ES-I3 (cell line): ENCODE measurements around the gene UBL4B.

Experiments used
- H3K36me3 ChIP-seq: 2 replicates; pipeline ENCODE4 v1.6.1; 2013; ENCODE audit warnings: mild to moderate bottlenecking, low read length, control low read depth, moderate library complexity; ENCODE audit not compliant: insufficient read depth
- H3K4me1 ChIP-seq: 2 replicates; pipeline ENCODE4 v1.6.1; 2013; ENCODE audit warnings: mild to moderate bottlenecking, control low read depth, low read length; ENCODE audit not compliant: insufficient read depth
- H3K9ac ChIP-seq: 2 replicates; pipeline ENCODE4 v1.6.1; 2013; ENCODE audit warnings: low read depth, mild to moderate bottlenecking, low read length, moderate library complexity
- H3K9me3 ChIP-seq: 2 replicates; pipeline ENCODE4 v1.6.1; 2013; ENCODE audit warnings: mild to moderate bottlenecking, low read length, moderate library complexity; ENCODE audit not compliant: control insufficient read depth, insufficient read depth

UBL4B gene

GRCh38 chr1:110144366-110144765, 32.1 kb downstream of the UBL4B start:
- Histone ChIP-seq H3K36me3 (no peaks in the 10 kb centered on the region), H3K9ac (no peak overlapping the region), H3K4me1 (no peaks in the 10 kb centered on the region), H3K9me3 (no peaks in the 10 kb centered on the region)

DNA sequence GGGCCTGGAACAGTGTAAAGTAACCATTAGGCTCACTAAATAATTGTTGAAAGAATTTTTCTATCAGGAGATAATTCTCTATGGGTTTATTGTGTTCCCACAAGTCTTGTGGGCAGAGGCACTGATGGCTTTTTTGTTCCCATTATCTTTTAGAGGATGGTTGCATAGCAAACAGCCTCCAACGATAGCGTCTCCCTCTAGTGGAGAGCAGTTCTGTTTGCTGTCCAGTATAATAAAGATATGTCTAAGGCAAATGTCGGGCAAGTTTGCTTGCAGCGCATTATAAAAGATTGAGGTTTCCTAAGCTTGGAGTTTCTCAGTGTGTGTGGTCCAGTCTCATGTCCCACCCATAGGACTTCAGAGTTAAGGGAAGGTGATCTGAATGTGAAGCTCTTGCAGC, 36.7 kb downstream of the UBL4B start:
- Histone ChIP-seq H3K9me3 (no peaks in the 10 kb centered on the region), H3K36me3 (no peaks in the 10 kb centered on the region; the same call in 1 of the 2 replicates), H3K4me1 (no peaks in the 10 kb centered on the region), H3K9ac (no peak overlapping the region)

- no peaks in the 10 kb centered on the region; the same call in 1 of the 2 replicates for H3K36me3 ChIP-seq
- no peaks in the 10 kb centered on the region for H3K4me1 ChIP-seq
- H3K9me3 ChIP-seq = no peaks in the 10 kb centered on the region
- H3K9ac ChIP-seq = peak within 1 kb of the TSS; percentile 51; the same call in 1 of the 2 replicates
These were observed 38.3 kb downstream of the UBL4B start, which contains the start of gene SLC6A17 for GRCh38 chr1:110150330-110151174. Gene SLC6A17, plus strand, starts transcription at chr1:110150494. Its CDS starts 16,436 bp downstream, at chr1:110166930.

- H3K4me1 ChIP-seq = no peaks in the 10 kb centered on the region
- H3K36me3 ChIP-seq = no peaks in the 10 kb centered on the region; the same call in 1 of the 2 replicates
- H3K9me3 ChIP-seq = no peaks in the 10 kb centered on the region
- peak overlapping the region; percentile 51; the same call in 1 of the 2 replicates for H3K9ac ChIP-seq
These were observed 39.0 kb downstream of the UBL4B start for GRCh38 chr1:110151175-110151669.

GRCh38 chr1:110152133-110152785, 40.0 kb downstream of the UBL4B start:
- Histone ChIP-seq H3K36me3 (no peaks in the 10 kb centered on the region; the same call in 1 of the 2 replicates), H3K9ac (no peak overlapping the region), H3K9me3 (no peaks in the 10 kb centered on the region), H3K4me1 (no peaks in the 10 kb centered on the region)

GRCh38 chr1:110153407-110153950, 41.2 kb downstream of the UBL4B start:
- Histone ChIP-seq H3K4me1 (no peaks in the 10 kb centered on the region), H3K9me3 (no peaks in the 10 kb centered on the region), H3K9ac (no peak overlapping the region), H3K36me3 (no peaks in the 10 kb centered on the region; the same call in 1 of the 2 replicates)

DNA sequence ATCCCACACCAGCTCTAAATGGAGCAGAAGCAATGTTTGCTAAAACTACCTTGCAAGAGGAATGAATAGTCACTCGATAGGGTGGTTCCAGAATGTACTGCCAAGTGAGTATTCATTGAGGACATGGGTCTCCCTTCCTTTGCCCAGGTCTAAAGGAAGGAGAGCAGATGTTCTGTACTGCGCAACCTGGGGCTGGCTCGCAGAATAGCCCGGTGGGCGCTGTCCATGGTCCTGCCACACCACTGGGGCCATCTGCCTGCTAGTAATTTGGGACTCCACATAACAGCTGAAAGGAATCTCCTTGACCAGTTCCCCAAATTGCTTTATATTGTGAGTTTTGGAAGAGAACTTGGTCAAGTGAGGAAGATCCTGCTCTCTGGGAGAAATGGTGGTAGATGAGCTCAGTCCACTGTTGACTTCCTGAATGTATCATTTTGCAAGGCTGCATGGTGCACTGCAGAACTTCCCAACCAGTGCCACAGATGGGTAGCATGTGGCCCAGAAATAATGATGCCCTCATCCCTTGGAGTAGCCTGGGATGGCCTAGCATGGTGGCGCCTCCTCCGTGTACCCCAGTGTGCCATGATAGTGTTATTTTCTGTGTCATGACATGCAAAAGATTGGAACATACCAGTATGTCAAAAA, 43.8 kb downstream of the UBL4B start:
- H3K9me3 ChIP-seq = no peaks in the 10 kb centered on the region
- no peak overlapping the region for H3K9ac ChIP-seq
- H3K4me1 ChIP-seq = no peaks in the 10 kb centered on the region
- H3K36me3 ChIP-seq = no peaks in the 10 kb centered on the region

- H3K9ac ChIP-seq = no peak overlapping the region
- no peaks in the 10 kb centered on the region for H3K4me1 ChIP-seq
- no peaks in the 10 kb centered on the region for H3K9me3 ChIP-seq
- H3K36me3 ChIP-seq = no peaks in the 10 kb centered on the region
These were observed 46.0 kb downstream of the UBL4B start for GRCh38 chr1:110158261-110158660.

- H3K36me3 ChIP-seq = no peaks in the 10 kb centered on the region
- no peaks in the 10 kb centered on the region for H3K9me3 ChIP-seq
- H3K9ac ChIP-seq = no peak overlapping the region
- H3K4me1 ChIP-seq = no peaks in the 10 kb centered on the region
These were observed 46.9 kb downstream of the UBL4B start for GRCh38 chr1:110159168-110159567.

GRCh38 chr1:110160538-110161100, 48.4 kb downstream of the UBL4B start:
- H3K36me3 ChIP-seq = no peaks in the 10 kb centered on the region
- no peak overlapping the region for H3K9ac ChIP-seq
- H3K4me1 ChIP-seq = peaks cover 7% of the 10 kb centered on the region; the same call in 1 of the 2 replicates
- no peaks in the 10 kb centered on the region for H3K9me3 ChIP-seq

GRCh38 chr1:110161165-110161564, 48.9 kb downstream of the UBL4B start:
- Histone ChIP-seq H3K9me3 (no peaks in the 10 kb centered on the region), H3K4me1 (peaks cover 7% of the 10 kb centered on the region; the same call in 1 of the 2 replicates), H3K36me3 (no peaks in the 10 kb centered on the region), H3K9ac (no peak overlapping the region)

GRCh38 chr1:110161849-110162248, 49.6 kb downstream of the UBL4B start:
- Histone ChIP-seq H3K4me1 (peaks cover 7% of the 10 kb centered on the region; the same call in 1 of the 2 replicates), H3K9me3 (no peaks in the 10 kb centered on the region), H3K9ac (no peak overlapping the region), H3K36me3 (no peaks in the 10 kb centered on the region)
